ENCODE data around the gene DCC. TPM values are rescaled to one million over a fixed set of nuclear protein-coding genes. Genes with fewer than 3 reads are reported as not detected.

DCC gene
- total RNA-seq, 1 donor from 2014 or later: 14.7 TPM

DNA sequence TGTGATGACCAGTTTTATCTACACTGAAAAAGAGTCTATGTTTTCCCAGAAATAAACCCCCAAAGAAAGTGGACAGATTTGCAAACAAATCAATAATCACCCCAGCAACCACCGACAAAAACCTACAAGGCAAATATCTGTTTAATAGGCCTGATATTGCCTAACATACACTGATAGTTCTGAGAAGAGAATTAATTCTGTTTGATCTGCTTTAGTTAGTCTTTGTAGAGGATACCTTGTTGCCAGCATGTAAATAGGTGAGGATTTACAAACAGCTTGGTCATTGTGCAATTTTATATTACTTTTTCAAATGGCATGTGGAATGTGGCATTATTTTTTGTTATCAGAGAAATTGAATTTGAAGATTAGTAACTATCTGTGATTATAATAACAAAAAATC, 86.5 kb downstream of the DCC start:
- no peak for DNase-seq (ENCODE audit: low spot score)
- TF ChIP-seq CTCF (IDR thresholded peaks at IDR 0.05; ENCODE audit: unreplicated experiment): no peak
- no peaks in the 10 kb centered on the region for H3K4me1 Mint-ChIP-seq (ENCODE audit: unreplicated experiment)
- peaks cover 3% of the 10 kb centered on the region for H3K27me3 Mint-ChIP-seq (ENCODE audit: unreplicated experiment)
- no peaks in the 10 kb centered on the region for H3K9me3 Mint-ChIP-seq (ENCODE audit: unreplicated experiment)
- no peak overlapping the region for H3K27ac Mint-ChIP-seq (ENCODE audit: unreplicated experiment)
- H3K36me3 Mint-ChIP-seq (ENCODE audit: low read depth, unreplicated experiment): no peaks in the 10 kb centered on the region
- H3K4me3 Mint-ChIP-seq (ENCODE audit: unreplicated experiment): no peak overlapping the region

DNA sequence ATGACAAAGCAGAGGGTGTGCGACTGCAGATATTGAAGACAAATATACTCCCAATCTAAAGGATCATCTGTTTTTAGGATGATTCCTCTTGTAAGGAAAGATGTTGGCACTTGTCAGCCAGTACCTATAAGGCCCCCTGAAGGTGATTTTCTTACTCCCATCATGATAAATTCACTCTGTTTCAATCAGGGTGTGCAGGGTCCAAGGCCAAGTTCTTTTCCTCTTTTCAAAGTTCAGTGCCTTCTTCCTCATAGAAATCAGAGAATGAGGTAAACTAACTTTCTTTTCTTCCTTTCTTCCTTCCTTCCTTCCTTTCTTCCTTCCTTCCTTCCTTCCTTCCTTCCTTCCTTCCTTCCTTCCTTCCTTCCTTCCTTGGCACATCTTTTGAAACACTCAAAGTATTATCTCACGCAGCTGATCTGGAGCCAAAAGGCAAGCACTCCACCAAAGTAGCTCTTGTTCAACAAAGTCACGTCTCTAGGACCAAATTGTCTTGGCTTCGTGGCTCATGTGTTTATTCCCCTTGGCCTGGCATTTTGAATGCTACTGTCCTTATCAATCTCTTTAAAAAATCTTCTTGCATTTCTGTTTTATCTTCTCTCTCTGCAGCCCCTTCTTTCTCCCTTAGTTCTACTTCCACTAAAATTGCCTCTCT, 87.7 kb downstream of the DCC start:
- Mint-ChIP-seq H3K36me3 (ENCODE audit: low read depth, unreplicated experiment) (no peaks in the 10 kb centered on the region), H3K4me3 (ENCODE audit: unreplicated experiment) (no peak overlapping the region), H3K27me3 (ENCODE audit: unreplicated experiment) (peaks cover 3% of the 10 kb centered on the region), H3K27ac (ENCODE audit: unreplicated experiment) (no peak overlapping the region), H3K4me1 (ENCODE audit: unreplicated experiment) (no peaks in the 10 kb centered on the region), H3K9me3 (ENCODE audit: unreplicated experiment) (no peaks in the 10 kb centered on the region)
- no peak for DNase-seq (ENCODE audit: low spot score)
- TF ChIP-seq CTCF (IDR thresholded peaks at IDR 0.05; ENCODE audit: unreplicated experiment): no peak

GRCh38 chr18:52431683-52432082, 91.7 kb downstream of the DCC start:
- no peak for DNase-seq (ENCODE audit: low spot score)
- H3K4me1 Mint-ChIP-seq (ENCODE audit: unreplicated experiment): no peaks in the 10 kb centered on the region
- no peaks in the 10 kb centered on the region for H3K9me3 Mint-ChIP-seq (ENCODE audit: unreplicated experiment)
- H3K27me3 Mint-ChIP-seq (ENCODE audit: unreplicated experiment): peaks cover 3% of the 10 kb centered on the region
- no peak overlapping the region for H3K27ac Mint-ChIP-seq (ENCODE audit: unreplicated experiment)
- H3K36me3 Mint-ChIP-seq (ENCODE audit: low read depth, unreplicated experiment): no peaks in the 10 kb centered on the region
- TF ChIP-seq CTCF (IDR thresholded peaks at IDR 0.05; ENCODE audit: unreplicated experiment): no peak
- H3K4me3 Mint-ChIP-seq (ENCODE audit: unreplicated experiment): no peak overlapping the region

GRCh38 chr18:52433797-52434196, 93.8 kb downstream of the DCC start:
- no peaks in the 10 kb centered on the region for H3K36me3 Mint-ChIP-seq (ENCODE audit: low read depth, unreplicated experiment)
- no peak for TF ChIP-seq CTCF (IDR thresholded peaks at IDR 0.05; ENCODE audit: unreplicated experiment)
- H3K4me3 Mint-ChIP-seq (ENCODE audit: unreplicated experiment): no peak overlapping the region
- no peak overlapping the region for H3K27ac Mint-ChIP-seq (ENCODE audit: unreplicated experiment)
- no peaks in the 10 kb centered on the region for H3K4me1 Mint-ChIP-seq (ENCODE audit: unreplicated experiment)
- peaks cover 2% of the 10 kb centered on the region for H3K27me3 Mint-ChIP-seq (ENCODE audit: unreplicated experiment)
- H3K9me3 Mint-ChIP-seq (ENCODE audit: unreplicated experiment): no peaks in the 10 kb centered on the region
- DNase-seq (ENCODE audit: low spot score): no peak

GRCh38 chr18:52435301-52435700, 95.3 kb downstream of the DCC start:
- no peak for TF ChIP-seq CTCF (IDR thresholded peaks at IDR 0.05; ENCODE audit: unreplicated experiment)
- H3K4me3 Mint-ChIP-seq (ENCODE audit: unreplicated experiment): no peak overlapping the region
- H3K27me3 Mint-ChIP-seq (ENCODE audit: unreplicated experiment): peaks cover under 1% of the 10 kb centered on the region
- H3K27ac Mint-ChIP-seq (ENCODE audit: unreplicated experiment): no peak overlapping the region
- DNase-seq (ENCODE audit: low spot score): no peak
- H3K4me1 Mint-ChIP-seq (ENCODE audit: unreplicated experiment): no peaks in the 10 kb centered on the region
- H3K9me3 Mint-ChIP-seq (ENCODE audit: unreplicated experiment): no peaks in the 10 kb centered on the region
- H3K36me3 Mint-ChIP-seq (ENCODE audit: low read depth, unreplicated experiment): no peaks in the 10 kb centered on the region

Data from endothelial cell (in vitro differentiated cells).